ENCODE results near the gene IQGAP3. TPM values are rescaled to one million over a fixed set of nuclear protein-coding genes. Genes with fewer than 3 reads are reported as not detected.

Gene IQGAP3
- polyA plus RNA-seq, 1 experiment, result 28.1 TPM

- TF ChIP-seq, protein P1, sequence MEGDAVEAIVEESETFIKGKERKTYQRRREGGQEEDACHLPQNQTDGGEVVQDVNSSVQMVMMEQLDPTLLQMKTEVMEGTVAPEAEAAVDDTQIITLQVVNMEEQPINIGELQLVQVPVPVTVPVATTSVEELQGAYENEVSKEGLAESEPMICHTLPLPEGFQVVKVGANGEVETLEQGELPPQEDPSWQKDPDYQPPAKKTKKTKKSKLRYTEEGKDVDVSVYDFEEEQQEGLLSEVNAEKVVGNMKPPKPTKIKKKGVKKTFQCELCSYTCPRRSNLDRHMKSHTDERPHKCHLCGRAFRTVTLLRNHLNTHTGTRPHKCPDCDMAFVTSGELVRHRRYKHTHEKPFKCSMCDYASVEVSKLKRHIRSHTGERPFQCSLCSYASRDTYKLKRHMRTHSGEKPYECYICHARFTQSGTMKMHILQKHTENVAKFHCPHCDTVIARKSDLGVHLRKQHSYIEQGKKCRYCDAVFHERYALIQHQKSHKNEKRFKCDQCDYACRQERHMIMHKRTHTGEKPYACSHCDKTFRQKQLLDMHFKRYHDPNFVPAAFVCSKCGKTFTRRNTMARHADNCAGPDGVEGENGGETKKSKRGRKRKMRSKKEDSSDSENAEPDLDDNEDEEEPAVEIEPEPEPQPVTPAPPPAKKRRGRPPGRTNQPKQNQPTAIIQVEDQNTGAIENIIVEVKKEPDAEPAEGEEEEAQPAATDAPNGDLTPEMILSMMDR (IDR thresholded peaks at IDR 0.05; ENCODE audit: insufficient read depth, low read depth, low read length), result no peak
- no peaks in the 10 kb centered on the region for H3K27me3 ChIP-seq (ENCODE audit: control insufficient read depth, insufficient read depth, low read length)
- ChIA-PET CTCF (no interaction called here), POLR2A (no interaction called here)
- peaks cover 11% of the 10 kb centered on the region for H3K36me3 ChIP-seq (ENCODE audit: control insufficient read depth, insufficient read depth, low read length)
- H3K4me3 ChIP-seq (ENCODE audit: low read depth, low read length), result no peak overlapping the region
- no peak for DNase-seq (ENCODE audit: low read depth)
These were observed 44.1 kb downstream of the IQGAP3 start for GRCh38 chr1:156528231-156528630.

GRCh38 chr1:156527584-156527983, 44.8 kb downstream of the IQGAP3 start:
- Histone ChIP-seq H3K4me3 (ENCODE audit: low read depth, low read length) (no peak overlapping the region), H3K36me3 (ENCODE audit: control insufficient read depth, insufficient read depth, low read length) (peaks cover 9% of the 10 kb centered on the region), H3K27me3 (ENCODE audit: control insufficient read depth, insufficient read depth, low read length) (no peaks in the 10 kb centered on the region)
- ChIA-PET POLR2A (no interaction called here), CTCF (no interaction called here)
- DNase-seq (ENCODE audit: low read depth), result no peak
- TF ChIP-seq, protein P1 (IDR thresholded peaks at IDR 0.05; ENCODE audit: insufficient read depth, low read depth, low read length), result no peak

DNA sequence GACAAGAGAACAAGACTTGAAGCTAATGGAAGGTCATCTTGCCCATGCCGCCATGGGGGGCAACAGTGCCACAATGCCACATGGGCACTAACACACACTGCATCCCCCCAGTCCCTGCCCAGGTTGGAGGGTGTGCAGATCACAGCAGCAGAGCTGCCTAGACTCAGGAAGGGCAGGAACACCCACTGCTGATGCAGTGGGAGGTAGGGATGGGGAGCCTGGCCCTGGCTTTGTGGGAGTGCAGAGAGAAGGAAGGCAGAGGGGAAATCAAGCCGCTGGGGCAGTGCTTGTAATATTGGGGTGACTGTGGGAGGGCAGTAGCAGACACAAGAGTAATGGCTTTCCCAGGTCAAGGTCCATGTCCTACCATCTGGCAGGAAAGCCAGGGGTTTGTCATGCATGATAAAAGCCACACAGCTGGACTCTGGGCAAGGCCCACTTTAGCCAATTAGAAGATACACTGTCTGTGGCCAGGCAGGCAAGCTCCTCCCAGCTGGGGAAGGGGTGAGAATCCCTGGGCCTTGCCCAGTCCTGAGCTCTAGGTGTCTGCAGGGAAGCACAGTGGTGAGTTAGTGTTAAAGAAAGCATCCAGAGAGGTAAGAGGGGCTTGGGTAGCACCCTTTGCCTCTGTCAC, 46.4 kb downstream of the IQGAP3 start:
- CTCF ChIA-PET, result interaction anchor here (0.8 to 1.6 kb wide), 3 partner anchors 35 to 69 kb away, joined by 3 to 4 read pairs (median 4); no protein-coding TSS in a partner anchor
- H3K36me3 ChIP-seq (ENCODE audit: control insufficient read depth, insufficient read depth, low read length), result peaks cover 6% of the 10 kb centered on the region
- POLR2A ChIA-PET, result no interaction called here

DNA sequence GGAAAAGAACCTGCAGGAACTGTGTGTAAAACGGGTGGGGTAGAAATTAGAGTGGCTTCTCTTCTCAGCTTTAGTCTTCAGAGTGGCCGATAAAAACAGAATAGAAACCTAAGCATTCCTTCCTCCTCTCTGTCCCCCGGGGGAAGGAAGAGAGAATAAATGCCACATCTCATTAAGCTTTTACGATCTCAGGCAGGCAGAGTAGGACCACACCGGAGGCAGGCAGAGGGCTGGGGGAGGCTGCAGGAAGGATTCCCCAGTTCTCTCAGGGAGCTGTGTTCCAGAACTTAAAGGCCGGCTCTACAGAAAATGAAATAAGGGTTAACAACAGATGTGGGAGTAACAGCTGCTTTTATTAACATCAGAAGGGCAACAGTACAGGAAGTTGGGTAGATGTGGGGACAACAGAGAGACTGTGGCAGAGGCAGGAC, 47.3 kb downstream of the IQGAP3 start:
- POLR2A ChIA-PET, result interaction anchor here (0.6 kb wide), 1 partner anchor 176 kb away, joined by 10 read pairs; no protein-coding TSS in a partner anchor
- Histone ChIP-seq H3K27me3 (ENCODE audit: control insufficient read depth, insufficient read depth, low read length) (no peaks in the 10 kb centered on the region), H3K36me3 (ENCODE audit: control insufficient read depth, insufficient read depth, low read length) (peaks cover 5% of the 10 kb centered on the region), H3K4me3 (ENCODE audit: low read depth, low read length) (no peak overlapping the region)
- DNase-seq (ENCODE audit: low read depth), result no peak
- TF ChIP-seq, protein P1 (IDR thresholded peaks at IDR 0.05; ENCODE audit: insufficient read depth, low read depth, low read length), result no peak
- CTCF ChIA-PET, result interaction anchor here (1.3 to 1.6 kb wide), 2 partner anchors 34 to 68 kb away, joined by 3 to 4 read pairs; no protein-coding TSS in a partner anchor

More for the DNA sequence above, 46.4 kb downstream of the IQGAP3 start:
- no peaks in the 10 kb centered on the region for H3K27me3 ChIP-seq (ENCODE audit: control insufficient read depth, insufficient read depth, low read length)
- DNase-seq (ENCODE audit: low read depth), result no peak
- TF ChIP-seq, protein P1 (IDR thresholded peaks at IDR 0.05; ENCODE audit: insufficient read depth, low read depth, low read length), result no peak
- no peak overlapping the region for H3K4me3 ChIP-seq (ENCODE audit: low read depth, low read length)

DNA sequence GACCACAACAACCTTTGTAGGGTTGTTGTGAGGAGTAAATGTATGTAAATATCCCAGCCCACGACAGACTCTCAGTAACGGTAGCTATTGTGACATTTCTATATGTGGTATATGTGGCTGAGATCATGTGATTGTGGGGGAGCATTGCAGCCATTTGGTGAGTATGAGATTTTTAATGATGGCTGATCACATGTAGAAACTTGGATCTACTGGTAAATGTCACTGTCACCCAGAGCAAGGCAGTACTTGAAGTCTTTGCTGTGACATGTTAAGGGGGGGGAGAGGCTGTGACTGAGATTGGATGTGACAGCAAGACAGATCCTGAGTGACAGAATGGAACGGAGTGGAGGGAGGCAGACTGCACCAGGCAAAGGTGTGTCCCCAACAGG, 47.9 kb downstream of the IQGAP3 start:
- ChIA-PET POLR2A (no interaction called here), CTCF (interaction anchor here (1.3 to 1.6 kb wide), 2 partner anchors 33 to 67 kb away, joined by 3 to 4 read pairs; no protein-coding TSS in a partner anchor)
- no peak overlapping the region for H3K4me3 ChIP-seq (ENCODE audit: low read depth, low read length)
- no peaks in the 10 kb centered on the region for H3K27me3 ChIP-seq (ENCODE audit: control insufficient read depth, insufficient read depth, low read length)
- peaks cover 5% of the 10 kb centered on the region for H3K36me3 ChIP-seq (ENCODE audit: control insufficient read depth, insufficient read depth, low read length)
- DNase-seq (ENCODE audit: low read depth), result no peak
- TF ChIP-seq, protein P1 (IDR thresholded peaks at IDR 0.05; ENCODE audit: insufficient read depth, low read depth, low read length), result no peak
